ENCODE results near the gene CCDC27.

DNA sequence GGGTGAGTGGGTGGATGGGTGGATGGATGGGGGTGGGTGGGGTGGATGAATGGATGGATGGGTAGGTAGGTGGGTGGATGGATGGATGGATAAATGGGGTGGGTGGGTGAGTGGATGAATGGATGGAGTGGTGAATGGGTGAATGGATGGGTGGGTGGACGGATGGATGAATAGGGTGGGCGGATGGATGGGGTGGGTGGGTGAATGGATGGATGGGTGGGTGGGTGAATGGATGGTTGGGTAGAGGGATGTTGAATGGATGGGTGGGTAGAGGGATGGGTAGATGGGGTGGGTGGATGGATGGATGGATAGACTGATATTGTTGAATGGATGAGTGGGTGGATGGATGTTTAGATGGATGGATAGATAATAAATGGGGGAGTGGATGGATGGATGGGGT, 26.9 kb upstream of the CCDC27 start:
- TF ChIP-seq CTCF (conservative IDR thresholded peaks at IDR 0.05) (no peak), EZH2 (IDR thresholded peaks at IDR 0.05; ENCODE audit: low read depth) (no peak)

Measured in PC-9 (cell line).